Subcutaneous preadipocyte (primary cell): Measurements from ENCODE around the gene PSMC2. TPM values are rescaled to one million over a fixed set of nuclear protein-coding genes. Genes with fewer than 3 reads are reported as not detected.

ENCODE experiments used
- small RNA-seq: library from RNA; depleted of rRNA; stranded (forward); fragments of <200 nt; gene quantifications from one replicate; pipeline ENCODE3, GENCODE V24; 2012
- total RNA-seq: library from RNA; depleted of rRNA; stranded (reverse); fragments of >200 nt; gene quantifications from 2 replicates; pipeline ENCODE4 v1.2.3, GENCODE V29; 2012

Gene PSMC2
- total RNA-seq: 166 and 193 TPM in 2 replicates

DNA sequence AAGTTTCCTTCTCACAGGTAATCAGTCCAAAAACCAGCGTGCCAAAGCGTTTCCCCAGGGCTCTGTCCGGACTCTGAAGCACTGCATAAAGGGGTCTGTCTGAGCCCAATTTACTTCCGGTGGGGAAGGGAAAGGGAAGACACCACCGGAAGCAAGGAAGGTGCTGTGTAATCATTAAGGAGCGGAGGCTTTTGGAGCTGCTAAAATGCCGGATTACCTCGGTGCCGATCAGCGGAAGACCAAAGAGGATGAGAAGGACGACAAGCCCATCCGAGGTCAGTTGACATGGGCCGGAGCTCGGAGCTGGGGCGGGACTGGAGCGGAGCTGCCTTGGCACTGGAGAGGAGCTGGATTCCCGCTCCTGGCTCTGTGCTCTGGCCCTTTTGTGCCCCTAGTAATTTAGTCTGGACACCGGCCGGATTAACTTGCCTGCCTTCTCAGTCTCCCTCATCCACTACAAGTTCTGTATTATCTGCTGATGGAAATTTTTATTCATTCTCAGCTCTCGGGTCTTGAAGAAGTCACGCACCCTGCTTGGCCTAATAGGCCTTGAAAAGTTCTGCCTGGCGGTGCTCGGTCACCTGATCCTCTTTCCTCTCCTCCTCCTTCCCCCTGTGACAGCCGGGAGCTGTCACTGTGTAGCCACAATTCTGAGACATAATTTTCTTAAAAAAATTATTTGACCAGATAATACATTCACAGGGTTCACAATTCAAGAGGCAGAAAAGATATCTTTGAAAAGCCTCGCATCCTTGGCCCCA, at the start of gene PSMC2:
TSS of gene PSMC2 (plus strand) at position 137 of the 761 bp plus-strand sequence. CDS start at position 206, 69 bp downstream.

DNA sequence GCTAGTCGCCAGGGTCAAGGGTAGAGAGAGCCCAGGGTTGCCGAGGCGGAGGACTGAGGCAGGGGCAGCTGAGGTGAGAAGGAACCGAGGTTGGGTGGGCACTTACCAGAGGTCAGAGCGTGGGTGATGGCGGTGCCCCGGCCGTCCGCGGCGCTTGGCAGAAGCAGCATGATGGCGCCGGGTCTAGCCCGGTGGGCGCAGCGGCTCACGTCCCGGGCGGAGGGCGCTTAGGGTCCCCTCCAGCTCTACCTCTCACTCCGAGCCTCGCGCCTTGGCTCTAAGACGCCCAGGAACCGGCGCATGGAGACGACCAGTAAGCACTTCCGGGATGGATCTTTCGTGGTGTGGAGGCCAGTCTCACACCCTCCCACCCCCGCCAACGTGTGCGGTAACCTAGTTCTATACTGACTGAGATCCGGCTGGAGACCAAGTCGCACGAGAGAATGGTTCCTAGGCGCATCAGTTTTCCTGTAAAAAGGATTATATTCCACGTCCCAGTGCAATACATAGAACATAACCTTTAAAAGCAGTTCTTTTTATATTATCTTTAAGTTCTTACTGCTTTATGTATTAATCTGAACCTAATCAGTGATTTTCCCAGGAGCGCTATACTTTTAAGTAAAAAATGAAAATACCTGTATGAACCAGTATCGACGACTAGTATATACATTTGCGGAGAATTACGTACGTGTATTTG, 2.8 kb upstream of the PSMC2 start, which contains the start of gene DNAJC2:
TSS of gene DNAJC2 (minus strand) at position 315 of the 697 bp plus-strand sequence. CDS start at position 170, 145 bp downstream.

Small RNA genes within 50 kb of the gene (small RNA-seq; reads per million reads assigned to genes)
- 0.11 reads per million for gene RPS29P16

Other genes starting within 250 kb of the PSMC2 start
- 7.0 and 7.7 TPM in 2 replicates for gene NAPEPLD, start 198.5 kb upstream of the PSMC2 start, total RNA-seq
- gene PMPCB, start 50.2 kb upstream of the PSMC2 start, total RNA-seq: 59.4 and 61.4 TPM in 2 replicates
- gene DNAJC2, start 2.9 kb upstream of the PSMC2 start, total RNA-seq: 18.7 and 23.9 TPM in 2 replicates
- not detected in 2 replicates for gene SLC26A5, start 98.6 kb downstream of the PSMC2 start, total RNA-seq